Activated CD4-positive, alpha-beta memory T cell treated with anti-CD3 and anti-CD28 coated beads for 36 hours (primary cell): ENCODE measurements around the gene SERPINI1. TPM values are rescaled to one million over a fixed set of nuclear protein-coding genes. Genes with fewer than 3 reads are reported as not detected.
"Not testable (repeated sequence)": the region's sequence is repeated elsewhere in the genome, so short reads cannot be mapped to it uniquely, and the experiment has no call there.

Experiments
- CTCF ChIA-PET: fragments of 350-600 bp; sonication (Branson Sonifier 250); formaldehyde crosslinking; loops from one replicate; lab custom pipeline; 2021; ENCODE audit warnings: antibody characterized with exemption, inconsistent platforms; lab: Charles Lee
- POLR2A ChIA-PET: fragments of 350-600 bp; sonication (Branson Sonifier 250); formaldehyde crosslinking; loops from one replicate; lab custom pipeline; 2021; ENCODE audit warnings: antibody characterized with exemption; lab: Charles Lee
- DNase-seq: peaks from one replicate; pipeline ENCODE4 v3.0.0-alpha.2; 2020
- H3K27ac Mint-ChIP-seq: one replicate; pipeline ENCODE4 v1.8.0; 2021; ENCODE audit warnings: mixed read lengths
- H3K27me3 Mint-ChIP-seq: one replicate; pipeline ENCODE4 v1.8.0; 2021; ENCODE audit warnings: mixed read lengths
- H3K36me3 Mint-ChIP-seq: one replicate; pipeline ENCODE4 v1.8.0; 2021; ENCODE audit warnings: mixed read lengths
- H3K4me1 Mint-ChIP-seq: one replicate; pipeline ENCODE4 v1.8.0; 2021; ENCODE audit warnings: low read depth, mixed read lengths
- H3K4me3 Mint-ChIP-seq: one replicate; pipeline ENCODE4 v1.8.0; 2021; ENCODE audit warnings: mild to moderate bottlenecking, mixed read lengths
- H3K9me3 Mint-ChIP-seq: one replicate; pipeline ENCODE4 v1.8.0; 2021; ENCODE audit warnings: mixed read lengths
- intact Hi-C: fragments of 100-400 bp; cut with micrococcal nuclease; formaldehyde crosslinking; loops from one replicate; pipeline ENCODE4 v1.15.1; 2023
- total RNA-seq, 2 experiments: library from RNA; stranded (reverse); gene quantifications; one replicate each; pipeline ENCODE4 v1.2.3, GENCODE V29; 2021

Gene SERPINI1
- total RNA-seq, 2 experiments from 2014 or later, result 2.3 to 3.0 TPM

GRCh38 chr3:167813169-167814123, 77.9 kb downstream of the SERPINI1 start:
- Mint-ChIP-seq H3K4me3 (no peak overlapping the region), H3K27me3 (no peaks in the 10 kb centered on the region), H3K36me3 (no peaks in the 10 kb centered on the region), H3K4me1 (no peaks in the 10 kb centered on the region), H3K9me3 (no peaks in the 10 kb centered on the region), H3K27ac (no peak overlapping the region)
- DNase-seq, result no peak
- ChIA-PET CTCF (no interaction called here), POLR2A (no interaction called here)
- intact Hi-C loops, result no loop called here

GRCh38 chr3:167814441-167814951, 79.0 kb downstream of the SERPINI1 start:
- no peak overlapping the region for H3K4me3 Mint-ChIP-seq
- intact Hi-C loops, result no loop called here
- no peak for DNase-seq
- no peaks in the 10 kb centered on the region for H3K36me3 Mint-ChIP-seq
- no peaks in the 10 kb centered on the region for H3K4me1 Mint-ChIP-seq
- CTCF ChIA-PET, result no interaction called here
- POLR2A ChIA-PET, result no interaction called here
- no peaks in the 10 kb centered on the region for H3K9me3 Mint-ChIP-seq
- H3K27ac Mint-ChIP-seq, result no peak overlapping the region
- H3K27me3 Mint-ChIP-seq, result no peaks in the 10 kb centered on the region

GRCh38 chr3:167816953-167817352, 81.4 kb downstream of the SERPINI1 start:
- ChIA-PET CTCF (no interaction called here), POLR2A (no interaction called here)
- H3K9me3 Mint-ChIP-seq, result no peaks in the 10 kb centered on the region
- DNase-seq, result no peak
- H3K27me3 Mint-ChIP-seq, result no peaks in the 10 kb centered on the region
- no peaks in the 10 kb centered on the region for H3K4me1 Mint-ChIP-seq
- no peak overlapping the region for H3K4me3 Mint-ChIP-seq
- no peak overlapping the region for H3K27ac Mint-ChIP-seq
- H3K36me3 Mint-ChIP-seq, result no peaks in the 10 kb centered on the region
- intact Hi-C loops, result no loop called here

- POLR2A ChIA-PET, result no interaction called here
- Mint-ChIP-seq H3K27me3 (no peaks in the 10 kb centered on the region), H3K4me3 (no peak overlapping the region), H3K9me3 (no peaks in the 10 kb centered on the region), H3K4me1 (no peaks in the 10 kb centered on the region), H3K36me3 (no peaks in the 10 kb centered on the region), H3K27ac (no peak overlapping the region)
- intact Hi-C loops, result no loop called here
- DNase-seq, result no peak
- CTCF ChIA-PET, result no interaction called here
Measured at GRCh38 chr3:167820102-167820865, 84.8 kb downstream of the SERPINI1 start.

GRCh38 chr3:167821248-167821805, 85.8 kb downstream of the SERPINI1 start:
- no peaks in the 10 kb centered on the region for H3K9me3 Mint-ChIP-seq
- ChIA-PET POLR2A (no interaction called here), CTCF (no interaction called here)
- H3K36me3 Mint-ChIP-seq, result no peaks in the 10 kb centered on the region
- intact Hi-C loops, result no loop called here
- H3K4me1 Mint-ChIP-seq, result no peaks in the 10 kb centered on the region
- H3K27me3 Mint-ChIP-seq, result no peaks in the 10 kb centered on the region
- no peak for DNase-seq
- no peak overlapping the region for H3K27ac Mint-ChIP-seq
- H3K4me3 Mint-ChIP-seq, result no peak overlapping the region

- no peaks in the 10 kb centered on the region for H3K4me1 Mint-ChIP-seq
- no peaks in the 10 kb centered on the region for H3K27me3 Mint-ChIP-seq
- H3K9me3 Mint-ChIP-seq, result no peaks in the 10 kb centered on the region
- DNase-seq, result no peak
- H3K36me3 Mint-ChIP-seq, result no peaks in the 10 kb centered on the region
- POLR2A ChIA-PET, result no interaction called here
- intact Hi-C loops, result no loop called here
- no peak overlapping the region for H3K4me3 Mint-ChIP-seq
- no peak overlapping the region for H3K27ac Mint-ChIP-seq
- CTCF ChIA-PET, result no interaction called here
Measured at GRCh38 chr3:167823738-167824137, 88.2 kb downstream of the SERPINI1 start.

GRCh38 chr3:167827588-167827987, 92.1 kb downstream of the SERPINI1 start:
- POLR2A ChIA-PET, H3K4me3 Mint-ChIP-seq, H3K27ac Mint-ChIP-seq, H3K27me3 Mint-ChIP-seq, H3K36me3 Mint-ChIP-seq, CTCF ChIA-PET, H3K9me3 Mint-ChIP-seq, H3K4me1 Mint-ChIP-seq, intact Hi-C loops, DNase-seq: not testable (repeated sequence)

- intact Hi-C loops, result no loop called here
- ChIA-PET POLR2A (no interaction called here), CTCF (no interaction called here)
- no peak overlapping the region for H3K27ac Mint-ChIP-seq
- no peak for DNase-seq
- H3K27me3 Mint-ChIP-seq, result no peaks in the 10 kb centered on the region
- H3K4me3 Mint-ChIP-seq, result no peak overlapping the region
- no peaks in the 10 kb centered on the region for H3K9me3 Mint-ChIP-seq
- H3K4me1 Mint-ChIP-seq, result no peaks in the 10 kb centered on the region
- no peaks in the 10 kb centered on the region for H3K36me3 Mint-ChIP-seq
Measured at GRCh38 chr3:167829071-167829470, 93.5 kb downstream of the SERPINI1 start.

- H3K4me1 Mint-ChIP-seq, result no peaks in the 10 kb centered on the region
- H3K27ac Mint-ChIP-seq, result no peak overlapping the region
- POLR2A ChIA-PET, result no interaction called here
- CTCF ChIA-PET, result no interaction called here
- intact Hi-C loops, result no loop called here
- no peaks in the 10 kb centered on the region for H3K9me3 Mint-ChIP-seq
- H3K4me3 Mint-ChIP-seq, result no peak overlapping the region
- no peak for DNase-seq
- H3K27me3 Mint-ChIP-seq, result no peaks in the 10 kb centered on the region
- no peaks in the 10 kb centered on the region for H3K36me3 Mint-ChIP-seq
Measured at GRCh38 chr3:167830007-167830406, 94.5 kb downstream of the SERPINI1 start.

- no peak overlapping the region for H3K4me3 Mint-ChIP-seq
- ChIA-PET CTCF (interaction anchor here (0.5 kb wide), 1 partner anchor 39 kb away, joined by 3 read pairs; no protein-coding TSS in a partner anchor), POLR2A (no interaction called here)
- no peaks in the 10 kb centered on the region for H3K9me3 Mint-ChIP-seq
- intact Hi-C loops, result no loop called here
- H3K27ac Mint-ChIP-seq, result no peak overlapping the region
- H3K36me3 Mint-ChIP-seq, result no peaks in the 10 kb centered on the region
- H3K27me3 Mint-ChIP-seq, result peaks cover 2% of the 10 kb centered on the region
- no peaks in the 10 kb centered on the region for H3K4me1 Mint-ChIP-seq
- no peak for DNase-seq
Measured at GRCh38 chr3:167835359-167835758, 99.8 kb downstream of the SERPINI1 start.

GRCh38 chr3:167835953-167836352, 100.4 kb downstream of the SERPINI1 start:
- no peak overlapping the region for H3K4me3 Mint-ChIP-seq
- intact Hi-C loops, result no loop called here
- no peaks in the 10 kb centered on the region for H3K4me1 Mint-ChIP-seq
- no peak for DNase-seq
- no peaks in the 10 kb centered on the region for H3K36me3 Mint-ChIP-seq
- CTCF ChIA-PET, result interaction anchor here (0.5 kb wide), 1 partner anchor 40 kb away, joined by 3 read pairs; no protein-coding TSS in a partner anchor
- no peaks in the 10 kb centered on the region for H3K9me3 Mint-ChIP-seq
- POLR2A ChIA-PET, result no interaction called here
- peaks cover 2% of the 10 kb centered on the region for H3K27me3 Mint-ChIP-seq
- H3K27ac Mint-ChIP-seq, result no peak overlapping the region

- Mint-ChIP-seq H3K9me3 (no peaks in the 10 kb centered on the region), H3K36me3 (no peaks in the 10 kb centered on the region), H3K4me1 (no peaks in the 10 kb centered on the region), H3K4me3 (no peak overlapping the region), H3K27me3 (peaks cover 2% of the 10 kb centered on the region), H3K27ac (no peak overlapping the region)
- POLR2A ChIA-PET, result no interaction called here
- DNase-seq, result no peak
- intact Hi-C loops, result no loop called here
- CTCF ChIA-PET, result no interaction called here
Measured at GRCh38 chr3:167837466-167837865, 101.9 kb downstream of the SERPINI1 start.
